Measurements from ENCODE around the gene KIAA0232.

- TF ChIP-seq POLR2A (IDR thresholded peaks at IDR 0.05): no peak
- TF ChIP-seq, protein P1, sequence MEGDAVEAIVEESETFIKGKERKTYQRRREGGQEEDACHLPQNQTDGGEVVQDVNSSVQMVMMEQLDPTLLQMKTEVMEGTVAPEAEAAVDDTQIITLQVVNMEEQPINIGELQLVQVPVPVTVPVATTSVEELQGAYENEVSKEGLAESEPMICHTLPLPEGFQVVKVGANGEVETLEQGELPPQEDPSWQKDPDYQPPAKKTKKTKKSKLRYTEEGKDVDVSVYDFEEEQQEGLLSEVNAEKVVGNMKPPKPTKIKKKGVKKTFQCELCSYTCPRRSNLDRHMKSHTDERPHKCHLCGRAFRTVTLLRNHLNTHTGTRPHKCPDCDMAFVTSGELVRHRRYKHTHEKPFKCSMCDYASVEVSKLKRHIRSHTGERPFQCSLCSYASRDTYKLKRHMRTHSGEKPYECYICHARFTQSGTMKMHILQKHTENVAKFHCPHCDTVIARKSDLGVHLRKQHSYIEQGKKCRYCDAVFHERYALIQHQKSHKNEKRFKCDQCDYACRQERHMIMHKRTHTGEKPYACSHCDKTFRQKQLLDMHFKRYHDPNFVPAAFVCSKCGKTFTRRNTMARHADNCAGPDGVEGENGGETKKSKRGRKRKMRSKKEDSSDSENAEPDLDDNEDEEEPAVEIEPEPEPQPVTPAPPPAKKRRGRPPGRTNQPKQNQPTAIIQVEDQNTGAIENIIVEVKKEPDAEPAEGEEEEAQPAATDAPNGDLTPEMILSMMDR (IDR thresholded peaks at IDR 0.05): no peak
Observed at GRCh38 chr4:6815029-6815836, 32.7 kb downstream of the KIAA0232 start.
